DOHH2 (cell line): ENCODE data around the gene HS3ST5.

ENCODE experiments used
- H3F3A ChIP-seq: fragments of 200-600 bp; sonication (generic), shearing (Covaris generic); 2 replicates; pipeline ENCODE4 v1.6.0; 2016; ENCODE audit warnings: antibody characterized with exemption, mild to moderate bottlenecking; ENCODE audit not compliant: control insufficient read depth, insufficient read depth
- H3K27ac ChIP-seq: fragments of 200-600 bp; sonication (generic); 2 replicates; pipeline ENCODE4 v1.5.1; 2014; ENCODE audit warnings: low read depth, mild to moderate bottlenecking, low read length, moderate library complexity
- H3K27me3 ChIP-seq: fragments of 200-600 bp; sonication (generic); 2 replicates; pipeline ENCODE4 v1.6.1; 2014; ENCODE audit warnings: mild to moderate bottlenecking, low read length, mixed read lengths; ENCODE audit not compliant: control insufficient read depth
- H3K36me3 ChIP-seq: fragments of 200-600 bp; sonication (generic); 2 replicates; pipeline ENCODE4 v1.6.1; 2014; ENCODE audit warnings: mild to moderate bottlenecking, low read length, moderate library complexity, mixed read lengths; ENCODE audit not compliant: control insufficient read depth
- H3K4me1 ChIP-seq: fragments of 200-600 bp; sonication (generic); 2 replicates; pipeline ENCODE4 v1.6.1; 2014; ENCODE audit warnings: mild to moderate bottlenecking, low read length, mixed read lengths; ENCODE audit not compliant: control insufficient read depth
- H3K4me2 ChIP-seq: fragments of 200-600 bp; sonication (generic); 2 replicates; pipeline ENCODE4 v1.6.0; 2014; ENCODE audit warnings: mild to moderate bottlenecking, low read length, moderate library complexity
- H3K4me3 ChIP-seq: fragments of 200-600 bp; sonication (generic); 2 replicates; pipeline ENCODE4 v1.5.1; 2014; ENCODE audit warnings: mild to moderate bottlenecking, low read length, mixed read lengths
- H3K79me2 ChIP-seq: fragments of 200-600 bp; sonication (generic); 2 replicates; pipeline ENCODE4 v1.6.1; 2014; ENCODE audit warnings: mild to moderate bottlenecking, low read length, mixed read lengths; ENCODE audit not compliant: control insufficient read depth
- H3K9me2 ChIP-seq: fragments of 200-600 bp; sonication (generic); replicated peaks from 2 replicates; pipeline ENCODE4 v1.6.1; 2014; ENCODE audit warnings: mild to moderate bottlenecking, low read length, mixed read lengths; ENCODE audit not compliant: control insufficient read depth
- H3K9me3 ChIP-seq: fragments of 200-600 bp; sonication (generic); 2 replicates; pipeline ENCODE4 v1.6.1; 2014; ENCODE audit warnings: antibody characterized with exemption, low read length, mixed read lengths; ENCODE audit not compliant: control insufficient read depth, insufficient read depth
- H4K20me1 ChIP-seq: fragments of 200-600 bp; sonication (generic); 2 replicates; pipeline ENCODE4 v1.6.0; 2014; ENCODE audit warnings: low read depth, mild to moderate bottlenecking, antibody characterized with exemption, low read length, moderate library complexity; ENCODE audit not compliant: control insufficient read depth, insufficient read depth
- CTCF ChIP-seq: fragments of 200-600 bp; sonication (generic); IDR thresholded peaks from one replicate; pipeline ENCODE4 v1.5.1; 2014; ENCODE audit warnings: antibody characterized with exemption, mild to moderate bottlenecking, low read depth, low read length; ENCODE audit not compliant: poor library complexity, severe bottlenecking
- EZH2phosphoT487 ChIP-seq: fragments of 200-600 bp; sonication (generic); IDR thresholded peaks from 2 replicates; pipeline ENCODE4 v1.6.1; 2017; ENCODE audit warnings: borderline replicate concordance, mild to moderate bottlenecking, antibody characterized with exemption, low read length, moderate library complexity, mixed read lengths

The HS3ST5 gene

GRCh38 chr6:114195631-114196403 is 147.0 kb downstream of the HS3ST5 start:
- no peak overlapping the region for H3K4me2 ChIP-seq
- no peak overlapping the region for H3K27ac ChIP-seq
- no peaks in the 10 kb centered on the region for H3K27me3 ChIP-seq
- H3K4me3 ChIP-seq, result no peak overlapping the region
- no peaks in the 10 kb centered on the region for H3K36me3 ChIP-seq
- no peak for TF ChIP-seq CTCF
- TF ChIP-seq EZH2phosphoT487, result no peak
- H3K9me3 ChIP-seq, result no peaks in the 10 kb centered on the region
- no peaks in the 10 kb centered on the region for H3K4me1 ChIP-seq
- no peaks in the 10 kb centered on the region for H3F3A ChIP-seq
- no peaks in the 10 kb centered on the region for H3K79me2 ChIP-seq
- H4K20me1 ChIP-seq, result no peaks in the 10 kb centered on the region
- H3K9me2 ChIP-seq, result no peaks in the 10 kb centered on the region

- no peak overlapping the region for H3K4me3 ChIP-seq
- no peaks in the 10 kb centered on the region for H3K9me2 ChIP-seq
- H3K27me3 ChIP-seq, result no peaks in the 10 kb centered on the region
- H4K20me1 ChIP-seq, result no peaks in the 10 kb centered on the region
- no peaks in the 10 kb centered on the region for H3F3A ChIP-seq
- no peaks in the 10 kb centered on the region for H3K9me3 ChIP-seq
- no peaks in the 10 kb centered on the region for H3K36me3 ChIP-seq
- H3K4me2 ChIP-seq, result no peak overlapping the region
- H3K79me2 ChIP-seq, result no peaks in the 10 kb centered on the region
- no peak overlapping the region for H3K27ac ChIP-seq
- H3K4me1 ChIP-seq, result no peaks in the 10 kb centered on the region
- TF ChIP-seq CTCF, result no peak
- TF ChIP-seq EZH2phosphoT487, result no peak
Measured at GRCh38 chr6:114195027-114195365, 147.8 kb downstream of the HS3ST5 start.

- Histone ChIP-seq H3K4me3 (no peak overlapping the region), H3K36me3 (no peaks in the 10 kb centered on the region), H4K20me1 (no peaks in the 10 kb centered on the region), H3F3A (no peaks in the 10 kb centered on the region), H3K9me2 (no peaks in the 10 kb centered on the region), H3K9me3 (no peaks in the 10 kb centered on the region), H3K4me1 (no peaks in the 10 kb centered on the region), H3K79me2 (no peaks in the 10 kb centered on the region), H3K4me2 (no peak overlapping the region), H3K27ac (no peak overlapping the region), H3K27me3 (no peaks in the 10 kb centered on the region)
- TF ChIP-seq EZH2phosphoT487 (no peak), CTCF (no peak)
Measured at GRCh38 chr6:114194362-114195026, 148.3 kb downstream of the HS3ST5 start.
